GM21447 (cell line): ENCODE results near the gene SRRM4.

Experiments
- ATAC-seq: cut with Tn5 transposase; IDR thresholded peaks from one replicate; pipeline ENCODE4 v1.9.1; 2021; ENCODE audit not compliant: unreplicated experiment

Gene SRRM4

GRCh38 chr12:119200601-119201000, 219.3 kb downstream of the SRRM4 start:
- ATAC-seq = no peak

- ATAC-seq = no peak
Measured at GRCh38 chr12:119201789-119202543, 220.6 kb downstream of the SRRM4 start.

- no peak for ATAC-seq
Measured at GRCh38 chr12:119202544-119202943, 221.2 kb downstream of the SRRM4 start.

- no peak for ATAC-seq
Measured at GRCh38 chr12:119204131-119204530, 222.8 kb downstream of the SRRM4 start.

GRCh38 chr12:119204671-119205285, 223.4 kb downstream of the SRRM4 start:
- no peak for ATAC-seq

- ATAC-seq = no peak
Measured at GRCh38 chr12:119206348-119207062, 225.2 kb downstream of the SRRM4 start.

GRCh38 chr12:119207063-119207560, 225.8 kb downstream of the SRRM4 start:
- no peak for ATAC-seq

GRCh38 chr12:119208626-119209061, 227.3 kb downstream of the SRRM4 start:
- ATAC-seq = no peak

- ATAC-seq = no peak
Measured at GRCh38 chr12:119211884-119212283, 230.5 kb downstream of the SRRM4 start.
